IMR-90 (cell line): ENCODE results near the gene DYSF. TPM values are rescaled to one million over a fixed set of nuclear protein-coding genes. Genes with fewer than 3 reads are reported as not detected.

Experiments
- ATAC-seq: fragments of 200-7000 bp; cut with Tn5 transposase; 2 replicates; pipeline ENCODE4 v1.9.1; 2020; ENCODE audit warnings: low read depth, mild to moderate bottlenecking, moderate library complexity
- BruUV-seq: library from RNA; stranded (reverse); fragments of 400-500 nt; replicated peaks from 2 replicates; lab custom pipeline; 2021; lab: Mats Ljungman, UMichigan
- CTCF ChIA-PET: fragments of 300-600 bp; formaldehyde crosslinking; extraction: SDS; loops from one replicate; lab custom pipeline; 2021; ENCODE audit warnings: antibody characterized with exemption; lab: Yijun Ruan, JAX
- POLR2A ChIA-PET: fragments of 300-600 bp; sonication (Branson Sonifier 250); formaldehyde crosslinking; loops from one replicate; lab custom pipeline; 2022; ENCODE audit warnings: antibody characterized with exemption; ENCODE audit not compliant: unreplicated experiment; lab: Charles Lee
- DNase-seq: peaks from one replicate; pipeline ENCODE4 v3.0.0; 2013
- H2AFZ ChIP-seq: replicated peaks from 2 replicates; pipeline ENCODE3; 2013; ENCODE audit warnings: low read length, mild to moderate bottlenecking; ENCODE audit not compliant: poor library complexity
- H2AK5ac ChIP-seq: 2 replicates; pipeline ENCODE4 v1.6.1; 2013; ENCODE audit warnings: low read depth, low read length, inconsistent platforms
- H2AK9ac ChIP-seq: replicated peaks from 2 replicates; pipeline ENCODE3; 2013; ENCODE audit warnings: mild to moderate bottlenecking, low read depth, low read length, moderate library complexity; ENCODE audit not compliant: poor library complexity
- H2BK120ac ChIP-seq: 2 replicates; pipeline ENCODE4 v1.6.1; 2013; ENCODE audit warnings: low read depth, low read length, inconsistent platforms
- H2BK15ac ChIP-seq: 3 replicates; pipeline ENCODE4 v1.6.1; 2013; ENCODE audit warnings: low read depth, low read length, inconsistent platforms
- H2BK20ac ChIP-seq: 2 replicates; pipeline ENCODE4 v1.6.1; 2013; ENCODE audit warnings: low read depth, mild to moderate bottlenecking, inconsistent platforms, low read length, moderate library complexity
- H2BK5ac ChIP-seq: 2 replicates; pipeline ENCODE4 v1.6.1; 2013; ENCODE audit warnings: mild to moderate bottlenecking, low read depth, low read length, inconsistent platforms; ENCODE audit not compliant: poor library complexity, severe bottlenecking
- H3K14ac ChIP-seq: replicated peaks from 2 replicates; pipeline ENCODE4 v1.6.1; 2013; ENCODE audit warnings: low read depth, low read length, inconsistent platforms
- H3K18ac ChIP-seq: 2 replicates; pipeline ENCODE4 v1.6.1; 2013; ENCODE audit warnings: low read depth, low read length, control low read depth
- H3K23ac ChIP-seq: 2 replicates; pipeline ENCODE4 v1.6.1; 2013; ENCODE audit warnings: low read depth, low read length, inconsistent platforms
- H3K27ac ChIP-seq: 2 replicates; pipeline ENCODE4 v1.5.1; 2013; ENCODE audit warnings: mild to moderate bottlenecking, control low read depth, low read length; ENCODE audit not compliant: insufficient read depth
- H3K27me3 ChIP-seq: 2 replicates; pipeline ENCODE4 v1.6.1; 2013; ENCODE audit warnings: low read length; ENCODE audit not compliant: control insufficient read depth, insufficient read depth
- H3K36me3 ChIP-seq: 2 replicates; pipeline ENCODE4 v1.6.1; 2013; ENCODE audit warnings: low read length, mixed read lengths; ENCODE audit not compliant: control insufficient read depth, insufficient read depth
- H3K4ac ChIP-seq: 2 replicates; pipeline ENCODE4 v1.6.1; 2013; ENCODE audit warnings: low read depth, low read length, inconsistent platforms
- H3K4me1 ChIP-seq: 2 replicates; pipeline ENCODE4 v1.6.1; 2013; ENCODE audit warnings: low read length, mixed read lengths; ENCODE audit not compliant: control insufficient read depth, insufficient read depth
- H3K4me2 ChIP-seq: 2 replicates; pipeline ENCODE4 v1.6.1; 2013; ENCODE audit warnings: low read depth, mild to moderate bottlenecking, control low read depth, low read length, moderate library complexity
- H3K4me3 ChIP-seq: 2 replicates; pipeline ENCODE4 v1.5.1; 2013; ENCODE audit warnings: low read depth, mild to moderate bottlenecking, control low read depth, low read length, moderate library complexity; ENCODE audit not compliant: insufficient read depth
- H3K56ac ChIP-seq: 2 replicates; pipeline ENCODE4 v1.6.1; 2013; ENCODE audit warnings: low read length, inconsistent platforms; ENCODE audit not compliant: insufficient read depth; ENCODE audit errors: extremely low read depth
- H3K79me1 ChIP-seq, 2 experiments: 2 replicates each; pipeline ENCODE4 v1.6.1; 2013; ENCODE audit warnings: low read length in 2 of 2, inconsistent platforms in 1 of 2, low read depth in 1 of 2
- H3K9ac ChIP-seq: 2 replicates; pipeline ENCODE4 v1.6.1; 2013; ENCODE audit warnings: low read depth, low read length, control low read depth
- H3K9me1 ChIP-seq: 2 replicates; pipeline ENCODE4 v1.6.1; 2013; ENCODE audit warnings: low read length, inconsistent platforms; ENCODE audit not compliant: insufficient read depth
- H3K9me3 ChIP-seq: 2 replicates; pipeline ENCODE4 v1.6.1; 2013; ENCODE audit warnings: low read length; ENCODE audit not compliant: control insufficient read depth, insufficient read depth
- H4K20me1 ChIP-seq: 2 replicates; pipeline ENCODE4 v1.6.1; 2013; ENCODE audit warnings: low read length, inconsistent platforms; ENCODE audit not compliant: insufficient read depth
- H4K5ac ChIP-seq: 2 replicates; pipeline ENCODE4 v1.6.1; 2013; ENCODE audit warnings: mild to moderate bottlenecking, low read depth, low read length, control low read depth
- H4K8ac ChIP-seq, 2 experiments: 2 replicates each; pipeline ENCODE4 v1.6.1; 2013; ENCODE audit warnings: low read depth in 2 of 2, low read length in 2 of 2, control low read depth in 1 of 2, inconsistent platforms in 1 of 2
- H4K91ac ChIP-seq: 2 replicates; pipeline ENCODE4 v1.6.1; 2013; ENCODE audit warnings: low read depth, low read length, inconsistent platforms; ENCODE audit not compliant: insufficient read depth
- BHLHE40 ChIP-seq: fragments of 150-350 bp; IDR thresholded peaks from 2 replicates; pipeline ENCODE4 v1.6.1; 2016; ENCODE audit warnings: mild to moderate bottlenecking, low read depth, low read length
- CEBPB ChIP-seq: IDR thresholded peaks from 2 replicates; pipeline ENCODE4 v1.6.1; 2012; ENCODE audit warnings: low read depth, low read length, improper control_type of control experiment
- CHD1 ChIP-seq: IDR thresholded peaks from 2 replicates; pipeline ENCODE4 v1.6.1; 2012; ENCODE audit warnings: low read depth, low read length, improper control_type of control experiment
- CTCF ChIP-seq: conservative IDR thresholded peaks from 2 replicates; pipeline ENCODE4 v1.5.1; 2012; ENCODE audit warnings: mild to moderate bottlenecking, low read depth, low read length, improper control_type of control experiment
- FOS ChIP-seq: fragments of 150-350 bp; IDR thresholded peaks from 2 replicates; pipeline ENCODE4 v1.6.1; 2016; ENCODE audit warnings: low read depth, low read length
- MAFK ChIP-seq: IDR thresholded peaks from 2 replicates; pipeline ENCODE4 v1.6.1; 2012; ENCODE audit warnings: low read depth, low read length, improper control_type of control experiment
- MAZ ChIP-seq: IDR thresholded peaks from 2 replicates; pipeline ENCODE4 v1.6.1; 2012; ENCODE audit warnings: low read depth, mild to moderate bottlenecking, low read length, improper control_type of control experiment, moderate library complexity, borderline replicate concordance
- POLR2A ChIP-seq: IDR thresholded peaks from 2 replicates; pipeline ENCODE4 v1.6.1; 2012; ENCODE audit warnings: mild to moderate bottlenecking, low read depth, low read length
- RAD21 ChIP-seq: IDR thresholded peaks from 2 replicates; pipeline ENCODE4 v1.6.1; 2012; ENCODE audit warnings: low read length, improper control_type of control experiment
- RCOR1 ChIP-seq: IDR thresholded peaks from 2 replicates; pipeline ENCODE4 v1.6.1; 2012; ENCODE audit warnings: mild to moderate bottlenecking, low read length, improper control_type of control experiment; ENCODE audit not compliant: insufficient replicate concordance
- RFX5 ChIP-seq: IDR thresholded peaks from 2 replicates; pipeline ENCODE4 v1.8.0; 2012; ENCODE audit warnings: low read depth, mild to moderate bottlenecking, low read length, moderate library complexity
- WGBS, 2 experiments: methylation state at CpG; one replicate each; pipeline versions ENCODE4 v1.1.5 to v1.1.7; 2013; ENCODE audit warnings: missing lambda C conversion rate in 2 of 2; ENCODE audit not compliant: insufficient read length in 1 of 2; ENCODE audit errors: extremely low coverage in 2 of 2; 5-methylcytosine and 5-hydroxymethylcytosine counted together
- dilution Hi-C: fragments of 300-500 bp; cut with HindIII; formaldehyde crosslinking; loops from one replicate; pipeline ENCODE4 v1.14.3; 2018; ENCODE audit warnings: low sequenced_read_pairs; ENCODE audit not compliant: unreplicated experiment
- in situ Hi-C: fragments of 300-500 bp; cut with MboI; formaldehyde crosslinking; loops from 3 replicates; pipeline ENCODE4 v1.14.3; 2019; ENCODE audit warnings: low sequenced_read_pairs, inconsistent platforms, mixed read lengths
- intact Hi-C: fragments of 100-400 bp; cut with micrococcal nuclease; formaldehyde crosslinking; loops from 2 replicates; pipeline ENCODE4 v1.10.0; 2022
- polyA plus RNA-seq, 3 experiments: library from polyadenylated mRNA; depleted of rRNA; stranded (reverse); fragments of >200 nt; gene quantifications; 2 replicates each; pipeline ENCODE4 v1.2.3, GENCODE V29; 2012; ENCODE audit warnings: low replicate concordance in 1 of 3
- total RNA-seq: library from RNA; depleted of rRNA; stranded (reverse); fragments of >200 nt; gene quantifications from 2 replicates; pipeline ENCODE4 v1.2.3, GENCODE V29; 2012

DYSF gene
- total and polyA plus RNA-seq, 2 of the 4 experiments (the other 2 are of a cell fraction) = 0.09 to 0.18 TPM

GRCh38 chr2:71463342-71463654 lies 9.9 kb downstream of the DYSF start:
- Histone ChIP-seq H3K56ac (no peak overlapping the region), H2AK5ac (no peak overlapping the region), H3K27ac (no peak overlapping the region), H3K14ac (no peak overlapping the region), H2AK9ac (no peak overlapping the region), H4K20me1 (no peaks in the 10 kb centered on the region), H3K4me3 (no peak overlapping the region), H3K36me3 (no peaks in the 10 kb centered on the region), H2AFZ (no peak overlapping the region), H2BK5ac (no peak overlapping the region), H3K4me1 (peaks cover 3% of the 10 kb centered on the region; the same call in 1 of the 2 replicates), H4K91ac (no peak overlapping the region), H3K23ac (no peak overlapping the region), H2BK15ac (no peak overlapping the region), H2BK120ac (no peak overlapping the region), H3K9me1 (no peaks in the 10 kb centered on the region; the same call in 1 of the 2 replicates), H4K5ac (no peak overlapping the region), H3K27me3 (peaks cover 58% of the 10 kb centered on the region), H3K9ac (no peak overlapping the region), H3K9me3 (peaks cover 8% of the 10 kb centered on the region), H3K4ac (no peak overlapping the region), H3K18ac (no peak overlapping the region), H2BK20ac (no peak overlapping the region), H3K79me1 (no peaks in the 10 kb centered on the region), H4K8ac (no peak overlapping the region), H3K4me2 (no peak overlapping the region)
- 33% methylated on average over 1 of the region's 7 CpGs; no CpG with 5 or more reads in 1 of the 2 experiments for WGBS, 2 experiments
- CTCF ChIA-PET = no interaction called here
- in situ Hi-C loops = no loop called here
- DNase-seq = no peak
- no TSS peak for BruUV-seq
- intact Hi-C loops = no loop called here
- no peak for TF ChIP-seq RAD21
- no peak for TF ChIP-seq CEBPB
- TF ChIP-seq POLR2A = no peak
- TF ChIP-seq BHLHE40 = no peak
- no peak for TF ChIP-seq RFX5
- no peak for TF ChIP-seq MAZ
- no peak for TF ChIP-seq FOS
- no peak for TF ChIP-seq CTCF
- TF ChIP-seq MAFK = no peak
- no peak for TF ChIP-seq RCOR1
- TF ChIP-seq CHD1 = no peak
- POLR2A ChIA-PET = no interaction called here
- dilution Hi-C loops = no loop called here
- ATAC-seq = no peak
